Lower leg skin (tissue), 3 donors: ENCODE results near the gene HLA-DRB1.

Experiments used
- CTCF ChIP-seq, 3 donors: fragments of 450-650 bp; IDR thresholded peaks; one replicate each; pipeline ENCODE4 v1.5.1; 2016; ENCODE audit warnings: antibody characterized with exemption in 3 of 3, mild to moderate bottlenecking in 3 of 3, moderate library complexity in 2 of 3
- POLR2A ChIP-seq, 2 donors: fragments of 450-650 bp; IDR thresholded peaks; one replicate each; pipeline ENCODE4 v1.6.1; 2016 to 2017; ENCODE audit warnings: antibody characterized with exemption in 2 of 2, mild to moderate bottlenecking in 1 of 2, moderate library complexity in 1 of 2

DNA sequence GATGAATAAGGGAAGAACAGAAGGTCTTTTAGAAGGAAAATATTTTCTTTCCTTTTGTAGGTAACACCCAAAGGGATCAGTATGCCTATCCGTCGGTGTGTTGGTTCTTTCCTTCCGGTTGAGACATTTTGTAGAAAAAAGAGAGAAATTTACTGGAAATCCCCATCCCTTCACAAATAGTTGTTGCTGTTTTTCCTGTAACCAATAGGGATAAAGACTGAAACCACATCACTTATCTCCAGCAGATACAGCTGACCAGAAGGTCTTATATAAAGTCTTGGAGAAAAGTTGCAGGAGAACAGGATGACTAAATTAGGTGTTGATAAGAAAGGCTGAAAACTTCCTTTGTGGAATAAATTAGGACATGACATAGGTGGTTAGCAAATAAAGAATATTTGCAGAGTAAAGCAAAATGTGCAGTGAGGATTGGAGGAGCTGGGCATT is 14.8 kb upstream of the HLA-DRB1 start:
- TF ChIP-seq CTCF (IDR thresholded peaks at IDR 0.05) (no peak), POLR2A (IDR thresholded peaks at IDR 0.05) (no peak)
